Astrocyte (in vitro differentiated cells and primary cell): ENCODE data around the gene PJVK. TPM values are rescaled to one million over a fixed set of nuclear protein-coding genes. Genes with fewer than 3 reads are reported as not detected.
"Not testable (repeated sequence)": the region's sequence is repeated elsewhere in the genome, so short reads cannot be mapped to it uniquely, and the experiment has no call there.

Source experiments
- DNase-seq: peaks from one replicate; pipeline ENCODE4 v3.0.0-alpha.2; 2010; ENCODE audit warnings: low read depth
- FAIRE-seq: peaks from 2 replicates; lab custom pipeline; 2011; peaks lifted over from hg19 to GRCh38; lab: Jason Lieb, UNC
- H2AFZ ChIP-seq: 2 replicates; pipeline ENCODE4 v1.6.0; 2012; ENCODE audit warnings: low read depth, low read length, inconsistent platforms
- H3K27ac ChIP-seq: 2 replicates; pipeline ENCODE4 v1.5.1; 2011; ENCODE audit warnings: low read depth, low read length, inconsistent platforms
- H3K27me3 ChIP-seq: 2 replicates; pipeline ENCODE4 v1.6.0; 2011; ENCODE audit warnings: low read length, inconsistent platforms; ENCODE audit not compliant: insufficient read depth
- H3K36me3 ChIP-seq: 2 replicates; pipeline ENCODE4 v1.5.1; 2011; ENCODE audit warnings: low read length, inconsistent platforms; ENCODE audit not compliant: insufficient read depth
- H3K4me1 ChIP-seq: 2 replicates; pipeline ENCODE4 v1.5.1; 2011; ENCODE audit warnings: low read length, inconsistent platforms; ENCODE audit not compliant: insufficient read depth
- H3K4me2 ChIP-seq: 2 replicates; pipeline ENCODE4 v1.6.0; 2012; ENCODE audit warnings: low read length, inconsistent platforms
- H3K4me3 ChIP-seq: 2 replicates; pipeline ENCODE4 v1.5.1; 2011; ENCODE audit warnings: low read depth, mild to moderate bottlenecking, low read length, inconsistent platforms; ENCODE audit not compliant: insufficient read depth
- H3K79me2 ChIP-seq: 2 replicates; pipeline ENCODE4 v1.6.0; 2012; ENCODE audit warnings: mild to moderate bottlenecking, low read length, inconsistent platforms; ENCODE audit not compliant: insufficient read depth
- H3K9ac ChIP-seq: 2 replicates; pipeline ENCODE4 v1.6.0; 2012; ENCODE audit warnings: mild to moderate bottlenecking, low read length, inconsistent platforms
- H3K9me3 ChIP-seq: 2 replicates; pipeline ENCODE4 v1.5.1; 2012; ENCODE audit warnings: low read depth, mild to moderate bottlenecking, low read length, inconsistent platforms; ENCODE audit not compliant: insufficient read depth
- H4K20me1 ChIP-seq: 2 replicates; pipeline ENCODE4 v1.6.0; 2012; ENCODE audit warnings: low read length, inconsistent platforms; ENCODE audit not compliant: insufficient read depth
- H3K27ac Mint-ChIP-seq: one replicate; pipeline ENCODE4 v1.8.0; 2021; ENCODE audit warnings: mild to moderate bottlenecking, mixed read lengths; ENCODE audit not compliant: unreplicated experiment
- H3K27me3 Mint-ChIP-seq: one replicate; pipeline ENCODE4 v1.8.0; 2021; ENCODE audit warnings: low read depth, mixed read lengths; ENCODE audit not compliant: unreplicated experiment
- H3K36me3 Mint-ChIP-seq: one replicate; pipeline ENCODE4 v1.8.0; 2021; ENCODE audit warnings: low read depth, mixed read lengths; ENCODE audit not compliant: unreplicated experiment
- H3K4me1 Mint-ChIP-seq: one replicate; pipeline ENCODE4 v1.8.0; 2021; ENCODE audit warnings: low read depth, mixed read lengths; ENCODE audit not compliant: unreplicated experiment
- H3K4me3 Mint-ChIP-seq: one replicate; pipeline ENCODE4 v1.8.0; 2021; ENCODE audit warnings: mild to moderate bottlenecking, moderate library complexity, mixed read lengths; ENCODE audit not compliant: unreplicated experiment
- H3K9me3 Mint-ChIP-seq: one replicate; pipeline ENCODE4 v1.8.0; 2021; ENCODE audit warnings: mild to moderate bottlenecking, mixed read lengths; ENCODE audit not compliant: unreplicated experiment
- CTCF ChIP-seq: IDR thresholded peaks from 2 replicates; pipeline ENCODE4 v1.5.1; 2011; ENCODE audit warnings: low read depth, mild to moderate bottlenecking, inconsistent platforms, low read length, moderate library complexity; ENCODE audit not compliant: insufficient read depth
- EZH2 ChIP-seq: IDR thresholded peaks from 2 replicates; pipeline ENCODE4 v1.6.1; 2012; ENCODE audit warnings: mild to moderate bottlenecking, low read length, inconsistent platforms; ENCODE audit not compliant: insufficient read depth
- total RNA-seq: library from RNA; stranded (reverse); gene quantifications from 2 replicates; pipeline ENCODE4 v1.2.1, GENCODE V29; 2021

PJVK gene
- total RNA-seq, 1 donor from 2014 or later = 2.4 TPM

GRCh38 chr2:178420463-178420999, 30.6 kb upstream of the PJVK start:
- Histone ChIP-seq H3K9ac (no peak overlapping the region), H3K4me3 (no peak overlapping the region), H3K36me3 (no peaks in the 10 kb centered on the region), H3K27me3 (no peaks in the 10 kb centered on the region), H3K4me2 (no peak overlapping the region), H4K20me1 (no peaks in the 10 kb centered on the region), H2AFZ (no peak overlapping the region), H3K79me2 (peaks cover 35% of the 10 kb centered on the region), H3K9me3 (no peaks in the 10 kb centered on the region), H3K27ac (no peak overlapping the region), H3K4me1 (no peaks in the 10 kb centered on the region)
- peaks cover 10% of the 10 kb centered on the region for H3K36me3 Mint-ChIP-seq
- no peak overlapping the region for H3K27ac Mint-ChIP-seq
- DNase-seq (no peak), FAIRE-seq (no peak)
- H3K9me3 Mint-ChIP-seq = peaks cover 5% of the 10 kb centered on the region
- H3K4me1 Mint-ChIP-seq = peaks cover 7% of the 10 kb centered on the region
- H3K4me3 Mint-ChIP-seq = no peak overlapping the region
- no peak for TF ChIP-seq EZH2
- TF ChIP-seq CTCF = no peak
- H3K27me3 Mint-ChIP-seq = no peaks in the 10 kb centered on the region

GRCh38 chr2:178422097-178422496, 29.1 kb upstream of the PJVK start:
- H3K36me3 Mint-ChIP-seq = peaks cover 18% of the 10 kb centered on the region
- Histone ChIP-seq H3K27me3 (no peaks in the 10 kb centered on the region), H3K27ac (no peak overlapping the region), H3K79me2 (peaks cover 36% of the 10 kb centered on the region), H3K4me1 (peaks cover 3% of the 10 kb centered on the region), H3K36me3 (peaks cover under 1% of the 10 kb centered on the region), H3K9ac (no peak overlapping the region), H2AFZ (no peak overlapping the region), H3K4me2 (no peak overlapping the region), H3K4me3 (no peak overlapping the region), H3K9me3 (no peaks in the 10 kb centered on the region), H4K20me1 (no peaks in the 10 kb centered on the region)
- H3K27ac Mint-ChIP-seq = no peak overlapping the region
- peaks cover 3% of the 10 kb centered on the region for H3K4me1 Mint-ChIP-seq
- H3K9me3 Mint-ChIP-seq = peaks cover 5% of the 10 kb centered on the region
- no peak overlapping the region for H3K4me3 Mint-ChIP-seq
- DNase-seq (no peak), FAIRE-seq (no peak)
- no peak for TF ChIP-seq EZH2
- TF ChIP-seq CTCF = no peak
- H3K27me3 Mint-ChIP-seq = no peaks in the 10 kb centered on the region

GRCh38 chr2:178423746-178424145, 27.4 kb upstream of the PJVK start:
- not testable (repeated sequence) for H2AFZ ChIP-seq, H3K4me3 ChIP-seq, H3K27ac Mint-ChIP-seq, H3K4me2 ChIP-seq, DNase-seq, H3K9ac ChIP-seq, H3K27me3 ChIP-seq, H3K4me3 Mint-ChIP-seq, H3K9me3 ChIP-seq, H3K4me1 ChIP-seq, H4K20me1 ChIP-seq, H3K9me3 Mint-ChIP-seq, H3K36me3 ChIP-seq, H3K4me1 Mint-ChIP-seq, H3K27me3 Mint-ChIP-seq, FAIRE-seq, H3K27ac ChIP-seq
- H3K36me3 Mint-ChIP-seq = peaks cover 33% of the 10 kb centered on the region
- H3K79me2 ChIP-seq = peaks cover 33% of the 10 kb centered on the region
